Spinal cord (tissue), 10 donors: Measurements from ENCODE around the gene TRMT44. TPM values are rescaled to one million over a fixed set of nuclear protein-coding genes. Genes with fewer than 3 reads are reported as not detected.

Source experiments
- DNase-seq, 6 donors: peaks; one replicate each; pipeline versions ENCODE4 v3.0.0 to v3.0.0-alpha.2; 2013 to 2015; ENCODE audit warnings: low spot score in 6 of 6, low read depth in 4 of 6
- H3K27ac ChIP-seq: one replicate; pipeline ENCODE4 v1.5.1; 2013; ENCODE audit warnings: low read depth, low read length, control low read depth
- H3K27me3 ChIP-seq: one replicate; pipeline ENCODE4 v1.6.1; 2013; ENCODE audit warnings: low read length; ENCODE audit not compliant: control insufficient read depth, insufficient read depth
- H3K36me3 ChIP-seq: one replicate; pipeline ENCODE4 v1.6.1; 2013; ENCODE audit warnings: low read length; ENCODE audit not compliant: control insufficient read depth, insufficient read depth
- H3K4me1 ChIP-seq: one replicate; pipeline ENCODE4 v1.6.1; 2013; ENCODE audit warnings: low read length; ENCODE audit not compliant: control insufficient read depth, insufficient read depth
- H3K4me3 ChIP-seq: one replicate; pipeline ENCODE4 v1.5.1; 2013; ENCODE audit warnings: low read depth, low read length, control low read depth
- H3K9me3 ChIP-seq: one replicate; pipeline ENCODE4 v1.6.1; 2013; ENCODE audit warnings: low read length; ENCODE audit not compliant: control insufficient read depth, insufficient read depth
- WGBS: methylation state at CpG from one replicate; pipeline ENCODE4 v1.1.5; 2013; ENCODE audit warnings: missing lambda C conversion rate; ENCODE audit not compliant: insufficient coverage; 5-methylcytosine and 5-hydroxymethylcytosine counted together
- polyA plus RNA-seq, 2 donors: library from polyadenylated mRNA; unstranded; fragments of 120-200 nt; gene quantifications; one replicate each; pipeline ENCODE4 v1.2.1, GENCODE V29; 2013; ENCODE audit not compliant: insufficient read length in 2 of 2
- total RNA-seq, 2 donors: library from RNA; depleted of rRNA in 1 of 2; stranded (reverse); fragments of 120-200 nt in 1 of 2; fragments of >200 nt in 1 of 2; gene quantifications; one replicate each; pipeline versions ENCODE4 v1.2.3 to v1.2.4, GENCODE V29; 2013 to 2014
- donor health status: healthy.

The TRMT44 gene
- total and polyA plus RNA-seq, 4 donors: 13.9 to 23.1 (median 15.5) TPM

DNA sequence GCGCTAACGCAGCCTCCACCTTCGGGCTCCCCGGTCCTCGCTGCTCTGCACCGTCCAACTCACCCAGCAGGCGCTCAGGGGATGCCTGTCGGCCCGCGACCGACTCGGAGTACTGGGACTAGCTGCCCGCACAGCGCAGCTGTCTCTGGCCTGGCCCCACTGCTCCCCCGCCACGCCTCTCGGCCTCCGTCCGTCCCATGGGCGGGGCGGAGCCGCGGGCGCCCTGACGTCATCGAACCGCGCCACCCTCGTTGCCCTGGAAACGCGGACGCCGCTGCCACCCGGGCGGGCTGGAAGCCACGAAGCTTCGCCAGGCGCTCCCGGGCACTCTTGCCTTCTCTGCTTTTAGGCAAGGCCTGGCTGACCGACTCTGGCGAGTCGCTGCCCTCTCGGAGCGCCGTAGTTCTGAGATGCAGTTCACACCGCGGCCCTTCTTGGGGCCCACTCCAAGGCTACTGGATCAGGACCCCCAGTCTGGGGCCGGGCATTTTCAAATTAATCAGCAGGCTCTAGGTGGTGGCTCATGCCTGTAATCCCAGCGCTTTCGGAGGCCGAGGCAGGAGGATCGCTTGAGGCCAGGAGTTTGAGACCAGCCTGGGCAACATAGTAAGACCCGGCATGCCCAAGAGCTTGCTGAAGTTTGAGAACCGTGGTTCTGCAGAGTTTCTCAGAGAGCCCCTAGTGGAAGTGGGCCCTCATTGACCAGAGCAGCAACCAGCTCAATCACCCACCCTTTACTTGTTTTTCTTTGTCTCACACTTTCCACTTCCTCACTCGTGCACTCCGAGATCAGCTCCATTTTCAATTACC, 12.1 kb upstream of the TRMT44 start:
- H3K27ac ChIP-seq: peak overlapping the region; percentile 71
- no peaks in the 10 kb centered on the region for H3K36me3 ChIP-seq
- H3K27me3 ChIP-seq: no peaks in the 10 kb centered on the region
- H3K4me3 ChIP-seq: peak overlapping the region; percentile 81
- H3K9me3 ChIP-seq: no peaks in the 10 kb centered on the region
- WGBS: 2% methylated on average over 56 of the region's 56 CpGs
- peak; percentile 73 to 96 (median 84) for DNase-seq
- H3K4me1 ChIP-seq: peaks cover 18% of the 10 kb centered on the region

DNA sequence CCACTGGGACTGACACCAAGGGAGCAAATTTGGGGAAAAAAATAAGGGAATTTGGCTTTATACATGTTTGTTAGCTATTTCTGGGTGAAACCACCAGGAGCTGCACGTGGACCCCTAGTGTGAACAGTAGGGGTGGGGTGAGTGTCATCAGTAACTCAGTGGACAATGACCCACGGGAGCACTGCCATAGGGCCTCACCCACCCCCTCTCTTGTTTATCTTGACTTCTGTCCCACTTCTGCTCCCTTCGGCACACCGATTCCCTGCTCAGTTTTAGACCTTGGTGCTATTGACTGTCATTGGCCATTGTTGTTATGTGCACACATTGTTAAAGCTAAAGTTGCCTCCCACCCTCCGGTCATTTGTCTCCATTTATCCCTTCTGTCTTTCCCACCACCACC, 9.0 kb upstream of the TRMT44 start:
- Histone ChIP-seq H3K27me3 (no peaks in the 10 kb centered on the region), H3K4me3 (no peak overlapping the region), H3K4me1 (peaks cover 18% of the 10 kb centered on the region), H3K27ac (no peak overlapping the region), H3K9me3 (no peaks in the 10 kb centered on the region), H3K36me3 (no peaks in the 10 kb centered on the region)
- WGBS: 51% methylated on average over 2 of the region's 5 CpGs
- DNase-seq: no peak

DNA sequence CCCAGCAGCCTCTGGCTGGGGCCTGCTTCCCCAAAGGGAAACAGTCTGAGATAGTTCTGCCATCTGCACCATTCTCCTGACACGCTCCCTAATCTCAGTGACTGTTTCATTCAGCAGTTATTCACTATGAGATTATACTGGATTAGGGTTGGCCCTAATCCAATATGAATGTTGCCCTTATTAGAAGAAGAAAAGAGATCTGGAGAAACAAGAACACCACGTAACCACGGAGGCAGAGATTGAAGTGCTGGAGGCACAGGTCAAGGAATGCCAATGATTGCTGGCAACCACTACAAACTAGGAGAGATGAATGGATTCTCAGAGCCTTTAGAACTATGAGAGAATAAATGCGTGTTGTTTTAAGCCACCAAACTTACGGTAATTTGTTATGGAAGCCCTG, 7.4 kb upstream of the TRMT44 start:
- no peak overlapping the region for H3K27ac ChIP-seq
- H3K36me3 ChIP-seq: no peaks in the 10 kb centered on the region
- H3K4me1 ChIP-seq: peaks cover 12% of the 10 kb centered on the region
- DNase-seq: peak in 1 of 6 donors; percentile 1
- WGBS: 33% methylated on average over 2 of the region's 5 CpGs
- no peak overlapping the region for H3K4me3 ChIP-seq
- H3K9me3 ChIP-seq: no peaks in the 10 kb centered on the region
- no peaks in the 10 kb centered on the region for H3K27me3 ChIP-seq

DNA sequence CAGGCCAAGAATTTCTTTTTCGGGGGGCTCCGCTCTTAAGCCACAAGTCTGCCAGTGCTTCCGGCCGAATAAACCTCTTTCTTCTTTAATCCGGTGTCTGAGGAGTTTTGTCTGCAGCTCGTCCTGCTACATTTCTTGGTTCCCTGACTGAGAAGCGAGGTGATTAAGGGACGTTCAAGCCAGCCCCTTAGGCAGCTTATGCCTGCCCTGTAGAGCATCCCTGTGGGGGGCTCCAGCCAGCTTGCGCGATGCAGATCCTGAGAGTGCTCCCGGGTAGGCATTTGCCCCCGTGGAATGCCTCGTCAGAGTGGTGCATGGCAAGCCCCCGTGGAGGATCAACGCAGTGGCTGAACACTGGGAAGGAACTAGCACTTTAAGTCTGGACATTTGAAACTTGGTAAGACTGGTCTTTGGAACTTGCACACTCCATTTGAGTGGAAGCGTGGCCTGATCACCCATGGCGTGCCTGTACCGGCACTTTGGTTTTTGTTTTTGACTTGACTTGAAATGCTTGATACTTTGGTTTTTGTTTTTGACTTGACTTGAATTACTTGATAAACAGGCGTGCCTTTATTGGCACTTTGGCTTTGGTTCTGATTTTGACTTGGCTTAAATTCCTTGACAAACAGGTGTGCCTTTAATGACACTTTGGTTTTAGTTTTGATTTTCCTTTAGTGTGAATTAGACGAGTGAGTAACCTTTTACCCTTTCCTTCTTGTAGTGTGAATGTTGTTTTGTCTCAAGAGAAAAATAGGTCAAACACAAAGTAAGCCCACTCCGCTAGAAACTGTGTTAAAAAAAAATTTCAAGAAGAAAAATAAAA, 6.1 kb upstream of the TRMT44 start:
- Histone ChIP-seq H3K36me3 (no peaks in the 10 kb centered on the region), H3K27me3 (no peaks in the 10 kb centered on the region), H3K9me3 (no peaks in the 10 kb centered on the region), H3K27ac (no peak overlapping the region), H3K4me1 (peaks cover 7% of the 10 kb centered on the region), H3K4me3 (no peak overlapping the region)
- WGBS: 71% methylated on average over 19 of the region's 21 CpGs
- no peak for DNase-seq

DNA sequence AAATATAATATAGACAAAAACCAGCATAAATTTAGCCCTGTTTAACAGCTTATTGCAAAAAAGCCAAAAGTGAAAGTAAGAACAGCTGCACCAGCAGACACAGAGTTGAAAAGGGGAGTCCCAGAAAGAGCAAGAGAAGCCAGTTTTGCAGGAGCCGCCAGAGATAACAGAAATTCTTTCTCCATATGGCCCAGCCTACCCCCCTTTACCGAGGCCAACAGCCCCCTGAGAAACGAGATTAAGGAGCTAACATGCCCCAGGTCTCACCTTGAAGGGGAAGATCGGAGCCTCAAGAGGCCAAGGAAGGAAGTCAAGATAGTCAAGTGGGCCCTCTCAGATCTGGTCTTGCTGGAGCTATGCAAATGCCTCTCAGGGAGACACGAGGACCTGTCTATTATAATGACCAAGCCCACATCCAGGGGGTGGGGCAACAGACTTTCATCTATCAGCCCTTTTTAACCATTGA, 4.9 kb upstream of the TRMT44 start:
- Histone ChIP-seq H3K36me3 (no peaks in the 10 kb centered on the region), H3K27me3 (no peaks in the 10 kb centered on the region), H3K27ac (no peak overlapping the region), H3K4me1 (peaks cover 7% of the 10 kb centered on the region), H3K9me3 (no peaks in the 10 kb centered on the region), H3K4me3 (peak overlapping the region; percentile 26)
- WGBS: 48% methylated on average over 5 of the region's 5 CpGs
- DNase-seq: no peak

DNA sequence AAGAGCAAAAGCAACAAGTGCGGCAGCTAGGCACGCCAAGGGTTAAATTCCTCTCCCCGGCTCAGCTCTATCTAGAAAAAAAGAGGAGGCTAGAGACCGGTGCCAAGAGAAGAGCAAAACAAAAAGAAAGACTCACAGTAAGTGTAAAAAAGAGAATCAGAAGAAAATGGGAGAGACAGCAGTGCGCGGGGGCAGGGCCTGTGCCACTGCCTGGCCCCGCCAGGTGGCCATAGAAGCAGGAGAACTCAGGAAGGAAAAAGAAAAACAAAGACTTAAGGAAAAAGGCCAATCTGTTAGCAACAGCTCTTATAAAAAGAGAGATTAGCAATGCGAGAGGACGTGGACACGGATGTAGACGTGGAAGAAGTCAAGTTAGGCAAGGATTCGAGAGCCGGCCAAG, 3.3 kb upstream of the TRMT44 start:
- H3K9me3 ChIP-seq: no peaks in the 10 kb centered on the region
- peaks cover 15% of the 10 kb centered on the region for H3K4me1 ChIP-seq
- 19% methylated on average over 13 of the region's 13 CpGs for WGBS
- H3K4me3 ChIP-seq: peak overlapping the region; percentile 26
- no peaks in the 10 kb centered on the region for H3K27me3 ChIP-seq
- H3K27ac ChIP-seq: peak overlapping the region; percentile 78
- H3K36me3 ChIP-seq: no peaks in the 10 kb centered on the region
- peak in 4 of 6 donors; percentile 9 to 54 (median 28) for DNase-seq

DNA sequence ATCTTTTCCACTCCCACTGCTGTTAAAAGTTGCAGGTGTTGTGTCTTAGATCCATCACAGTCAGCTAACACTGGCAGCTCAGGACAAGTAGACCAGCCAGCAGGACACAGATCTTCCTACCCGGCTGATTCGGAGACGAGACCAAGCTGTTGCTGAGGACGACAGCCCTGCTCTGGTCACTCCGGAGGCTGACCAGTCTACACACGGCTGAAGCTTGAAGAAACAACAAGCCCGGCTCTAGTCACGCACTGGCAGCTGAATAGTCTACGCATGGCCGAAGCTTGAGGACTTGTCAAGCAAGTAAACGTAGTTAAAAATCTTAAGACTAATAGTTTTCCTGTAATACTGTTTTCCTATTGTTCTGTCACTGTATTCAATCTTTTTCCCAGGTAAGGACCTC, 1.8 kb upstream of the TRMT44 start:
- H3K27ac ChIP-seq: peak overlapping the region; percentile 19
- WGBS: 70% methylated on average over 8 of the region's 11 CpGs
- no peaks in the 10 kb centered on the region for H3K9me3 ChIP-seq
- peaks cover 24% of the 10 kb centered on the region for H3K4me1 ChIP-seq
- no peak overlapping the region for H3K4me3 ChIP-seq
- no peaks in the 10 kb centered on the region for H3K27me3 ChIP-seq
- no peak for DNase-seq
- peaks cover 5% of the 10 kb centered on the region for H3K36me3 ChIP-seq

DNA sequence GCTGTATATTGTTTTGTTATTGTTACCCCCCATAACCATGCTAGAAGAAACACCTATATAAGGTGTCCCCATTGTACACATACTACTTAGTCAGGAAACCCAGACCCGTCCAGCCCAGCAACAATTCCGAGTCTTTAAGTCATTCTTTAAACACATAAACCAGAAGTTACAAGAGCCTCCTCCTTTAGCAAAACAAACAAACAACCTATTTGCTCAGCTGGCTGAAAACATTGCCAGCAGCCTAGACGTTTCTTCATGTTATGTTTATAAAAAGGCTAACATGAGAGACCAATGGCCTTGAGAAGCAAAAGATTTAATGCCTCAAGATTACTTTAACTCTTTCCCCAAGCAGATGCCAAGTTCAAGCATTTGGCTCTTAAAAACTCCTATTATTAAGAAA, 1.4 kb upstream of the TRMT44 start:
- DNase-seq: peak in 1 of 6 donors; percentile 14
- Histone ChIP-seq H3K4me1 (peaks cover 24% of the 10 kb centered on the region), H3K36me3 (peaks cover 5% of the 10 kb centered on the region), H3K27ac (peak overlapping the region; percentile 95), H3K4me3 (no peak overlapping the region), H3K27me3 (no peaks in the 10 kb centered on the region), H3K9me3 (no peaks in the 10 kb centered on the region)
- WGBS: 63% methylated on average over 2 of the region's 3 CpGs

DNA sequence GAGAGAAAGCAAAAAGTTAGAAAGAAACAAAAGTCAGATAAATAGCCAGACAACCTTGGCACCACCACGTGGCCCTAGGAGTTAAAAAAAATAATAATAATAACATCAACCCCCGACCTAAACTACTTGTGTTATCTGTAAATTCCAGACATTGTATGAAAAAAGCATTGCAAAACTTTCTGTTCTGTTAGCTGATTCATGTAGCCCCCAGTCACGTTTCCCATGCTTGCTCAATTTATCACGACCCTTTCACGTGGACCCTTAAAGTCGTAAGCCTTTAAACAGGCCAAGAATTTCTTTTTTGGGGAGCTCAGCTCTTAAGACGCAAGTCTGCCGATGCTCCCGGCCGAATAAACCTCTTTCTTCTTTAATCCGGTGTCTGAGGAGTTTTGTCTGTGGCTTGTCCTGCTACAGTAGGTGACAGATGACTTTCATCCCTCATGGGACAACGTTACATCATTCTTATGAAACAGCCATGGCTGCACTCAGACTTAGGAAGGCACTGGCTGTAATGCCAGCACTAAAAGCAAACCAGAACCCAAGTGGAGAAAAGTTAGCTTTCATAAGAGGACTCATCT, 574 bp upstream of the TRMT44 start:
- peak overlapping the region; percentile 95 for H3K27ac ChIP-seq
- peaks cover 5% of the 10 kb centered on the region for H3K36me3 ChIP-seq
- H3K9me3 ChIP-seq: no peaks in the 10 kb centered on the region
- H3K27me3 ChIP-seq: no peaks in the 10 kb centered on the region
- H3K4me1 ChIP-seq: peaks cover 24% of the 10 kb centered on the region
- no peak for DNase-seq
- WGBS: 15% methylated on average over 4 of the region's 12 CpGs
- peak overlapping the region; percentile 91 for H3K4me3 ChIP-seq
